HEK293T (cell line): Measurements from ENCODE around the gene PRIM2.
"Not testable (repeated sequence)": the region's sequence is repeated elsewhere in the genome, so short reads cannot be mapped to it uniquely, and the experiment has no call there.

Experiments
- ARNT ChIP-seq: fragments of 450-650 bp; IDR thresholded peaks from 2 replicates; pipeline ENCODE4 v1.6.1; 2017; ENCODE audit warnings: mild to moderate bottlenecking
- FOXA1 ChIP-seq: fragments of 450-650 bp; IDR thresholded peaks from 2 replicates; pipeline ENCODE4 v1.6.1; 2016; ENCODE audit warnings: mild to moderate bottlenecking
- FOXM1 ChIP-seq: fragments of 450-650 bp; IDR thresholded peaks from 2 replicates; pipeline ENCODE4 v1.6.1; 2017; ENCODE audit warnings: mild to moderate bottlenecking, borderline replicate concordance
- SP1 ChIP-seq: fragments of 450-650 bp; IDR thresholded peaks from 2 replicates; pipeline ENCODE4 v1.6.1; 2017
- TF ChIP-seq, protein P1 (sequence below): fragments of 450-650 bp; IDR thresholded peaks from 2 replicates; pipeline ENCODE4 v1.6.1; 2016

DNA sequence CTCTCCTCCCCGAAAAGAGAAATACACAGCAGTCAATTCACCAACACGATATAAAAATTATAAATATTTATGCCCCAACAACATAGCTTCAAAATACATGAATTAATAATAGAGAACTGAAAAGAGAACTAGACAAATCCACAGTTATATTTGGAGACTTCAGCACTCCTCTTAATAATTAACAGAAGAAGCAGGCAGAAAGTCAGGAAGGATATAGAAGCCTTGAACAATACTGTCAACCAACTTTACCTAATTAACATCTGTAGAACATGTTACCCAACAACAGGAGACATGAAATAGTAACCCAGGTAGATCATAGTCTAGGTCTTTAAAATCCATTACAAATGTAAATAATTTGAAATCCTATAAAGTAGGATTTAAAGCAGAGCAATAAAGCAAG lies 293.2 kb downstream of the PRIM2 start:
- not testable (repeated sequence) for TF ChIP-seq ARNT, SP1, FOXM1, FOXA1
- TF ChIP-seq, protein P1, sequence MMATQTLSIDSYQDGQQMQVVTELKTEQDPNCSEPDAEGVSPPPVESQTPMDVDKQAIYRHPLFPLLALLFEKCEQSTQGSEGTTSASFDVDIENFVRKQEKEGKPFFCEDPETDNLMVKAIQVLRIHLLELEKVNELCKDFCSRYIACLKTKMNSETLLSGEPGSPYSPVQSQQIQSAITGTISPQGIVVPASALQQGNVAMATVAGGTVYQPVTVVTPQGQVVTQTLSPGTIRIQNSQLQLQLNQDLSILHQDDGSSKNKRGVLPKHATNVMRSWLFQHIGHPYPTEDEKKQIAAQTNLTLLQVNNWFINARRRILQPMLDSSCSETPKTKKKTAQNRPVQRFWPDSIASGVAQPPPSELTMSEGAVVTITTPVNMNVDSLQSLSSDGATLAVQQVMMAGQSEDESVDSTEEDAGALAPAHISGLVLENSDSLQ: not testable (repeated sequence)
